Natural killer cell treated with Interleukin-12 subunit alpha and Interleukin-12 subunit beta and Interleukin-15 and Interleukin-18, amount 100 ng/mL, for 72 hours (primary cell): ENCODE measurements around the gene KIAA0513. TPM values are rescaled to one million over a fixed set of nuclear protein-coding genes. Genes with fewer than 3 reads are reported as not detected.

ENCODE experiments used
- ATAC-seq, 2 donors: fragments of 150-1000 bp; cut with Tn5 transposase in 1 of 2; sonication (Bioruptor Pico), chemical (Tn5 transposase) in 1 of 2; 2 replicates each; pipeline ENCODE4 v1.10.0; 2021
- DNase-seq: peaks from one replicate; pipeline ENCODE4 v3.0.0; 2022; ENCODE audit warnings: low spot score
- H3K27ac Mint-ChIP-seq, 2 donors: 1 replicate in 1 of 2; 2 replicates in 1 of 2; pipeline ENCODE4 v1.8.0; 2022; ENCODE audit warnings: mixed read lengths in 2 of 2, mild to moderate bottlenecking in 1 of 2, moderate library complexity in 1 of 2
- H3K27me3 Mint-ChIP-seq, 2 donors: 1 replicate in 1 of 2; 2 replicates in 1 of 2; pipeline ENCODE4 v1.8.0; 2022; ENCODE audit warnings: mixed read lengths in 2 of 2
- H3K36me3 Mint-ChIP-seq: one replicate; pipeline ENCODE4 v1.8.0; 2022; ENCODE audit warnings: mixed read lengths
- H3K4me1 Mint-ChIP-seq, 2 donors: 1 replicate in 1 of 2; 2 replicates in 1 of 2; pipeline ENCODE4 v1.8.0; 2022; ENCODE audit warnings: low read depth in 2 of 2, mixed read lengths in 2 of 2, mild to moderate bottlenecking in 1 of 2
- H3K4me3 Mint-ChIP-seq: one replicate; pipeline ENCODE4 v1.8.0; 2022; ENCODE audit warnings: mixed read lengths
- H3K9me3 Mint-ChIP-seq: 2 replicates; pipeline ENCODE4 v1.8.0; 2022; ENCODE audit warnings: mixed read lengths
- total RNA-seq, 2 donors: library from RNA; stranded (reverse); gene quantifications; one replicate each; pipeline ENCODE4 v1.2.3, GENCODE V29; 2022

Gene KIAA0513, protein sequence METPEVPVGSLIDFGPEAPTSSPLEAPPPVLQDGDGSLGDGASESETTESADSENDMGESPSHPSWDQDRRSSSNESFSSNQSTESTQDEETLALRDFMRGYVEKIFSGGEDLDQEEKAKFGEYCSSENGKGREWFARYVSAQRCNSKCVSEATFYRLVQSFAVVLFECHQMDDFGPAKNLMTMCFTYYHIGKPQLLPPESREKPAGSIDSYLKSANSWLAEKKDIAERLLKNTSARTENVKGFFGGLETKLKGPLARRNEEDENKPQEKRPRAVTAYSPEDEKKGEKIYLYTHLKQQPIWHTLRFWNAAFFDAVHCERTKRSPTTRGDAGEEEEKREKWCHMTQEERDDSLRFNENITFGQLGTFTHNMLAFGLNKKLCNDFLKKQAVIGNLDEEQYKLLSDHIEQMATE
- 1 to 10 TPM; 3.3 to 3.6 TPM for total RNA-seq

- peaks cover 22 to 27% of the 10 kb centered on the region in 2 donors for H3K4me1 Mint-ChIP-seq
- peak within 1 kb of the TSS; percentile 86 for H3K4me3 Mint-ChIP-seq
- peak within 1 kb of the TSS; percentile 43 to 83 for H3K27ac Mint-ChIP-seq
- peak; percentile 90 to 95 for ATAC-seq
- DNase-seq, result peak; percentile 98
- H3K36me3 Mint-ChIP-seq, result no peaks in the 10 kb centered on the region
- H3K9me3 Mint-ChIP-seq, result no peaks in the 10 kb centered on the region
- H3K27me3 Mint-ChIP-seq, result no peaks in the 10 kb centered on the region
Measured at GRCh38 chr16:85027349-85027957, at the start of gene KIAA0513. Gene KIAA0513 (plus strand): TSS chr16:85027795. CDS start chr16:85067072, 39,277 bp downstream.

- ATAC-seq (no peak), DNase-seq (no peak)
- H3K27me3 Mint-ChIP-seq, result no peaks in the 10 kb centered on the region
- peaks cover 16% of the 10 kb centered on the region for H3K36me3 Mint-ChIP-seq
- no peaks in the 10 kb centered on the region for H3K9me3 Mint-ChIP-seq
- H3K4me3 Mint-ChIP-seq, result no peak overlapping the region
- peaks cover 6 to 9% of the 10 kb centered on the region in 2 donors for H3K4me1 Mint-ChIP-seq
- no peak overlapping the region for H3K27ac Mint-ChIP-seq
Measured at GRCh38 chr16:84979516-84979915, 48.1 kb upstream of the KIAA0513 start.

DNA sequence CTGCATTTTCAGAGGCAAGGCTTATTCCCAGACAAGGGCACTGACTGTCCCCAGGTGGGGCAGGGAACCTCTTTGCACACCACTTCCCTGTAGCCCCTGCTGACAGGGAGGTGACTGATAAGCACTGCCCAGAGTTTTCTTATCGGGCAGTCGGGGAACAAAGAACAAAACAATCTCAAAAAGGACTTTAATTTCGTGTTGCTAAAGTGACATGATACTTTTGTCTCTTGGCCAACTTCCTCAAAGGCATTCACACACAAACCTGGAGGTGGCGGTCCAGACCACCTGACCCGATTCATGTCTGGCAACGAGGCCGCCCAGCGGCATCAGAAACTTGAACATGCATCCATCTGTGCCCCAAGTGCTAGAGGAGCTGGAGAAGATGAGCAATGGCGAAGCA lies 45.2 kb upstream of the KIAA0513 start:
- DNase-seq, result no peak
- Mint-ChIP-seq H3K36me3 (peaks cover 9% of the 10 kb centered on the region), H3K4me3 (no peak overlapping the region), H3K4me1 (peaks cover 10 to 14% of the 10 kb centered on the region in 2 donors), H3K9me3 (no peaks in the 10 kb centered on the region), H3K27ac (no peak overlapping the region), H3K27me3 (no peaks in the 10 kb centered on the region)
- no peak for ATAC-seq

- H3K27ac Mint-ChIP-seq, result no peak overlapping the region
- no peak for ATAC-seq
- H3K4me3 Mint-ChIP-seq, result no peak overlapping the region
- no peaks in the 10 kb centered on the region for H3K9me3 Mint-ChIP-seq
- H3K27me3 Mint-ChIP-seq, result no peaks in the 10 kb centered on the region
- peaks cover 10 to 14% of the 10 kb centered on the region in 2 donors for H3K4me1 Mint-ChIP-seq
- DNase-seq, result no peak
- peaks cover 9% of the 10 kb centered on the region for H3K36me3 Mint-ChIP-seq
Measured at GRCh38 chr16:84985079-84986065, 42.2 kb upstream of the KIAA0513 start.

GRCh38 chr16:84986102-84986501 lies 41.5 kb upstream of the KIAA0513 start:
- DNase-seq, result no peak
- Mint-ChIP-seq H3K4me1 (peaks cover 7 to 14% of the 10 kb centered on the region in 2 donors), H3K9me3 (no peaks in the 10 kb centered on the region), H3K4me3 (no peak overlapping the region), H3K27me3 (no peaks in the 10 kb centered on the region), H3K27ac (no peak overlapping the region), H3K36me3 (peaks cover 2% of the 10 kb centered on the region)
- no peak for ATAC-seq

- H3K27me3 Mint-ChIP-seq, result no peaks in the 10 kb centered on the region
- no peaks in the 10 kb centered on the region for H3K9me3 Mint-ChIP-seq
- no peak overlapping the region for H3K4me3 Mint-ChIP-seq
- H3K4me1 Mint-ChIP-seq, result peaks cover 7 to 14% of the 10 kb centered on the region in 2 donors
- no peak for ATAC-seq
- H3K27ac Mint-ChIP-seq, result no peak overlapping the region
- DNase-seq, result no peak
- H3K36me3 Mint-ChIP-seq, result no peaks in the 10 kb centered on the region
Measured at GRCh38 chr16:84986879-84987278, 40.7 kb upstream of the KIAA0513 start.

- Mint-ChIP-seq H3K27me3 (no peaks in the 10 kb centered on the region), H3K4me1 (peaks cover 3 to 5% of the 10 kb centered on the region in 2 donors), H3K27ac (no peak overlapping the region), H3K36me3 (no peaks in the 10 kb centered on the region), H3K4me3 (no peak overlapping the region), H3K9me3 (no peaks in the 10 kb centered on the region)
- no peak for ATAC-seq
- DNase-seq, result no peak
Measured at GRCh38 chr16:84988328-84989080, 39.1 kb upstream of the KIAA0513 start.

DNA sequence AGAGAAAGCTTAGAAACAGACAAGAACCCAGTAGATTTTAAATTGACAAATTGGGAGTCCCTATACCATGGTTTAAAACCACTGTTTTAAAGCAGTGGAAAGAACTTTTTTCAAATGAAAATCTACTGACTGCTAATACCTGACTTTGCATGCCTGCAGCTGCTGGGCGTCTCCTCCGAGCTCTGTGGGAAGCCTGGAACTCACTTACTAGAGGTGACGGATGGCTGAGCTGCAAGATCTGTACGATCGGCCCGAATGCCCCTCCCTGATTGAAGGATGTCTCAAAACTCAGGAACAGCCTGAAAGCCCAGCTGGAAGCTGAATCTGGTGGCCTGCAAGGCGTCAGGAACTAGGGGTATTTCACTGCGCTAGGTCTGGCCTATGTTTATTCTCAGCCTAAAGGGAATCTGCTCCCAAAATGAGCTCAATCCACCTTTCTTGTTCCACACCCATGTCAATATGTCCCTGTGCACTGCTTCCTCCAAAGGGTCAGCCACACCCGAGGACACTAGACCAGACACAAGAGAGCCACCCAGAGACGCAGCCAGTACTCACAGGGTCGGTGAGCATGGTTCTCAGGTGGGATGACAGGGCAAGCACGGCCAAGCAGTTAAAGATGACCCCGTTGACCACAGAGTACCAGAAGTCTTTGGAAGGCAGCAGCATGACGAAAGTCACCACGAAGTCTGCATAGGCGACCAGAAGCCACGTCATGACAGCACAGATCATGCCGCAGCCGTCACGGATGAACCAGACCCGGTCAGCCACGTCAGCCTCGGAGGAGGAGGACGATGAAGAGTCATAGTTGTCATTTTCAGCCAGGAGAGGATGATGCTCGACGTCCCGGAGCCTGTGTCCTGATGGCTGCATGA lies 37.6 kb upstream of the KIAA0513 start:
- ATAC-seq, result no peak

GRCh38 chr16:84990782-84991181 lies 36.8 kb upstream of the KIAA0513 start:
- Mint-ChIP-seq H3K4me1 (peaks cover 5 to 12% of the 10 kb centered on the region in 2 donors), H3K9me3 (no peaks in the 10 kb centered on the region), H3K4me3 (no peak overlapping the region), H3K27me3 (no peaks in the 10 kb centered on the region), H3K27ac (no peak overlapping the region), H3K36me3 (no peaks in the 10 kb centered on the region)
- ATAC-seq (no peak), DNase-seq (no peak)

More for the DNA sequence above, 37.6 kb upstream of the KIAA0513 start:
- H3K27ac Mint-ChIP-seq, result no peak overlapping the region
- H3K4me1 Mint-ChIP-seq, result peaks cover 5 to 10% of the 10 kb centered on the region in 2 donors
- H3K36me3 Mint-ChIP-seq, result no peaks in the 10 kb centered on the region
- H3K27me3 Mint-ChIP-seq, result no peaks in the 10 kb centered on the region
- no peak for DNase-seq
- H3K4me3 Mint-ChIP-seq, result no peak overlapping the region
- H3K9me3 Mint-ChIP-seq, result no peaks in the 10 kb centered on the region

DNA sequence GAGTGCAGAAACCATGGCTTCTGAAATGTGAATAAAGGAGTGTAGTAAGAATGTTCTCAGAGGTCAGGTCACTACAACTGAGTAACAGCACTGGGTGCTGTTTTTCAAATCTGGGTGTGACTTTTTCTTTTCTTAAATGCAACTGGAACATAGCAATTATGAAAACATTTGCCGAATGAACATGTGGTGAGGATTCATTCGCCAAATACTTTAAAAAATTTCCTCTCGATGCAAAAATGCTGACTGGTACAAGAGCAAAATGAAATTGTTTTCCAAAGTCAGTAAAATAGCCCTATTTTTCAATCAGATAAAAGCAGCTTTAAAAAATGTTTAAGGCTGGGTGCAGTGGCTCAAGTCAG lies 34.9 kb upstream of the KIAA0513 start:
- no peaks in the 10 kb centered on the region for H3K27me3 Mint-ChIP-seq
- H3K4me1 Mint-ChIP-seq, result peaks cover 4 to 12% of the 10 kb centered on the region in 2 donors
- H3K4me3 Mint-ChIP-seq, result no peak overlapping the region
- ATAC-seq, result no peak
- no peaks in the 10 kb centered on the region for H3K9me3 Mint-ChIP-seq
- H3K36me3 Mint-ChIP-seq, result no peaks in the 10 kb centered on the region
- no peak for DNase-seq
- no peak overlapping the region for H3K27ac Mint-ChIP-seq

DNA sequence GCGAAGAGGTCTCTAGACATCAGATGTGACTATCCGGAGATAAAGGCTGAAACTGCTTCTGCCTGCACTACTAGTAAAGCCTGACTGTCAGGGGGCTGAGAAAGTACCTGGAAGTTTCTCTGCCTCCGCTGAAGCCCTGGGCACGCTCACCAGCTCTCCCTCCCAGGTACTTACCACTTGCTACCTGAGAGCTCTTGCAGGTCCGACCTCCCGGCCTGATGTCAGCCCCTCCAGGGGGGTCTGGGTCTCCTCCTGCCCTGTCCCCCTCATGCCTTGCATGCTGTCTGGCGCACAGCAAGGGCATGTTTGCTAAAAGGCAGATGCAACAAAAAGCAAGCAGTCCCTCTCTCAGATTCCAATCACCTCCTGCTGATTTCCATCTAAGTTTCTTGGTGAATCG lies 33.7 kb upstream of the KIAA0513 start:
- Mint-ChIP-seq H3K27me3 (no peaks in the 10 kb centered on the region), H3K36me3 (no peaks in the 10 kb centered on the region), H3K4me1 (peaks cover 4 to 12% of the 10 kb centered on the region in 2 donors), H3K27ac (no peak overlapping the region), H3K4me3 (no peak overlapping the region), H3K9me3 (no peaks in the 10 kb centered on the region)
- no peak for DNase-seq
- no peak for ATAC-seq

GRCh38 chr16:84995663-84996062 lies 31.9 kb upstream of the KIAA0513 start:
- Mint-ChIP-seq H3K4me1 (peaks cover 12 to 19% of the 10 kb centered on the region in 2 donors), H3K27ac (peak overlapping the region in 1 of 2 donors; percentile 18), H3K36me3 (no peaks in the 10 kb centered on the region), H3K4me3 (no peak overlapping the region), H3K9me3 (no peaks in the 10 kb centered on the region), H3K27me3 (no peaks in the 10 kb centered on the region)
- DNase-seq (no peak), ATAC-seq (no peak)
